Heart left ventricle (tissue), 16 donors: ENCODE data around the gene LNPEP. TPM values are rescaled to one million over a fixed set of nuclear protein-coding genes. Genes with fewer than 3 reads are reported as not detected.

Source experiments
- ATAC-seq, 4 donors: fragments of 200-7000 bp; cut with Tn5 transposase; one replicate each; pipeline ENCODE4 v1.9.1; 2020 to 2022; ENCODE audit warnings: moderate library complexity in 4 of 4, mild to moderate bottlenecking in 3 of 4, moderate number of reproducible peaks in 1 of 4
- DNase-seq, 5 donors: peaks; one replicate each; pipeline ENCODE4 v3.0.0-alpha.2; 2020
- H3K27ac ChIP-seq, 12 donors: fragments of 200-600 bp; sonication (generic) in 4 of 12; one replicate each; pipeline versions ENCODE4 v1.5.0 to v1.8.0; 2016 to 2022; ENCODE audit warnings: mild to moderate bottlenecking in 2 of 12
- H3K27me3 ChIP-seq, 9 donors: fragments of 200-600 bp; sonication (generic) in 2 of 9; one replicate each; pipeline versions ENCODE4 v1.5.1 to v1.8.0; 2016 to 2022; ENCODE audit warnings: mild to moderate bottlenecking in 3 of 9
- H3K36me3 ChIP-seq, 9 donors: fragments of 200-600 bp; sonication (generic) in 2 of 9; one replicate each; pipeline versions ENCODE4 v1.5.0 to v1.8.0; 2018 to 2022; ENCODE audit warnings: mild to moderate bottlenecking in 2 of 9
- H3K4me1 ChIP-seq, 12 donors: fragments of 200-600 bp; sonication (generic) in 4 of 12; one replicate each; pipeline versions ENCODE4 v1.5.0 to v1.8.0; 2016 to 2022; ENCODE audit warnings: mild to moderate bottlenecking in 3 of 12
- H3K4me3 ChIP-seq, 12 donors: fragments of 200-600 bp; sonication (generic) in 4 of 12; one replicate each; pipeline versions ENCODE4 v1.5.0 to v1.8.0; 2017 to 2022; ENCODE audit warnings: mild to moderate bottlenecking in 9 of 12, moderate library complexity in 4 of 12
- H3K9me3 ChIP-seq, 12 donors: fragments of 200-600 bp; sonication (generic) in 4 of 12; one replicate each; pipeline versions ENCODE4 v1.5.0 to v1.8.0; 2016 to 2022; ENCODE audit warnings: mild to moderate bottlenecking in 1 of 12
- POLR2A ChIP-seq, 2 donors: fragments of 450-650 bp; IDR thresholded peaks; one replicate each; pipeline ENCODE4 v1.6.1; 2017; ENCODE audit warnings: antibody characterized with exemption in 2 of 2, mild to moderate bottlenecking in 2 of 2, moderate library complexity in 2 of 2
- WGBS, 4 donors: extraction: QIAGEN DNeasy Blood & Tissue Kit in 2 of 4; methylation state at CpG; one replicate each; pipeline versions ENCODE4 v1.1.5 to v1.1.7; 2013 to 2018; 5-methylcytosine and 5-hydroxymethylcytosine counted together
- intact Hi-C, 10 donors: fragments of 100-400 bp; cut with DNase I; formaldehyde crosslinking; loops; one replicate each; pipeline versions ENCODE4 v1.11.1 to v1.14.2; 2022
- polyA plus RNA-seq, 2 donors: library from polyadenylated mRNA; stranded (reverse); fragments of 200-250 nt; gene quantifications; one replicate each; pipeline ENCODE4 v1.2.3, GENCODE V29; 2013
- total RNA-seq, 9 donors: library from RNA; depleted of rRNA in 2 of 9; stranded (reverse); fragments of >200 nt in 2 of 9; fragmentation: NEBNext Ultra II Directional in 3 of 9; extraction: Animal tissue kit (Norgen Biotek cat#: 25700) in 3 of 9; gene quantifications; one replicate each; pipeline versions ENCODE4 v1.1.0 to v1.2.4, GENCODE V29; 2016 to 2023
- TF ChIP-seq, protein P1 (sequence below), 12 donors: fragments of 200-600 bp; sonication (generic) in 4 of 12; IDR thresholded peaks; one replicate each; pipeline versions ENCODE4 v1.5.0 to v1.8.0; 2018 to 2022; ENCODE audit warnings: antibody characterized with exemption in 12 of 12, mild to moderate bottlenecking in 5 of 12
- donor health status: ischemic (EF 13 %, LVEDD 7.1; RV severe dilation, severe dysfunction).
- donor health status: healthy with polysubstance abuse.
- donor health status: DM: no; HTN: yes; CAD: no.
- donor health status: DM: no; HTN: no; CAD: no.
- donor health status: ischemic (EF 25% LVEDD 6.9; RV normal size, moderate dysfunction).
- donor health status: ischemic (EF 25% LVEDD 5.7; RV mildly dilated, moderate dysfunction).
- donor health status: healthy.
- donor health status: DM: yes; HTN: yes; CAD: no.
- donor health status: ischemic (EF 35%, LVEDD 5.7; RV mildly dilated, moderate dysfunction).
- donor health status: nonischemic (EF 11% LVEDD 7.7; RV severe dilation, severe dysfunction).
- donor health status: DM: yes; HTN: yes; CAD: no.
- donor health status: PGD.
- donor health status: ischemic (EF 29% LVEDD 5.4; RV normal size, mild dysfunction).
- donor health status: nonischemic (EF 23%, LVEDD 6.1; RV moderate dilation, normal function).

Gene LNPEP
- total and polyA plus RNA-seq, 11 donors, result 8.6 to 82.2 (median 53.1) TPM

DNA sequence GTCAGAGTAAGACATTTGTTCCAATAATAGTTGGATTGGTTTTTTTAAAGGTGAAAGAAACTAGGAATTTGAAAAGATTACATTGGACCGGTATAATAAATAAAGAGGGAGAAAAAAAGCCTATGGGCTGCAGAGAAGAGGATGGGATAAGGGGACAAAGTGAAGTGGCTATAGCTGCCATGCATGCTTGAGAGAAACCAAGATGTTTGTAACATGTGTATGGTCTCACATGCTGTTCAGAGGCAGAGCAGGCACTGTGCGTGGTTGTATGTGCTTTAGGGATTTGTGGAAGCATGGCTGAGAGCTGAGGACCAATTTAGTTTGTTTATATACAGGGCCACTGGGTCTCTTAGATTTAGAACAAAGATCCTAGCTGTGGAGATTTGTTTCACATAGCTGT is 32.7 kb downstream of the LNPEP start:
- ATAC-seq, result peak; percentile 60 to 70 (median 66)

DNA sequence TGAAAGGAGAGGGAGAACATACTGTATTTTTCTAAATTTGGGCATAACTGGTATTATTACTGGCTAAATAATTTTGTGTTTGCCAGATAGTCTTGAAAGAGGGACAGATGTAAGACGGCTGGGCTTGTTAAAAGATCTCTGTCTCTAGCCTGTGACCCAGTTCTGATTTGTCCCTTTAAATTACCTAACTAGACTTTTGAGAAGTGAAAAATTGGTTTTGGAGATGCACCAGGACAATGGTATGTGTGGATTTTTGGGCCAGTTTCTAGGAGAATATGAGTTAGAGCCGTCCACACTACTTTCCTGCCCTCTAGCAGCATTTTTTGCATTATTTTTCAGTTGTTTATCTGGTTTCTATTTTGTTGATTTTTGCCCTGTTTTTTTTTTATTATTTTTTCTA is 33.5 kb downstream of the LNPEP start:
- no peak overlapping the region for H3K4me3 ChIP-seq

More for the DNA sequence above, 32.7 kb downstream of the LNPEP start:
- H3K27ac ChIP-seq, result peak overlapping the region; percentile 0 to 70 (median 38)
- H3K27me3 ChIP-seq, result no peaks in the 10 kb centered on the region
- 24 to 49% (median 29%) methylated on average over 2 of the region's 2 CpGs for WGBS, 4 donors
- no peaks in the 10 kb centered on the region for H3K36me3 ChIP-seq
- H3K9me3 ChIP-seq, result no peaks in the 10 kb centered on the region
- TF ChIP-seq, protein P1, sequence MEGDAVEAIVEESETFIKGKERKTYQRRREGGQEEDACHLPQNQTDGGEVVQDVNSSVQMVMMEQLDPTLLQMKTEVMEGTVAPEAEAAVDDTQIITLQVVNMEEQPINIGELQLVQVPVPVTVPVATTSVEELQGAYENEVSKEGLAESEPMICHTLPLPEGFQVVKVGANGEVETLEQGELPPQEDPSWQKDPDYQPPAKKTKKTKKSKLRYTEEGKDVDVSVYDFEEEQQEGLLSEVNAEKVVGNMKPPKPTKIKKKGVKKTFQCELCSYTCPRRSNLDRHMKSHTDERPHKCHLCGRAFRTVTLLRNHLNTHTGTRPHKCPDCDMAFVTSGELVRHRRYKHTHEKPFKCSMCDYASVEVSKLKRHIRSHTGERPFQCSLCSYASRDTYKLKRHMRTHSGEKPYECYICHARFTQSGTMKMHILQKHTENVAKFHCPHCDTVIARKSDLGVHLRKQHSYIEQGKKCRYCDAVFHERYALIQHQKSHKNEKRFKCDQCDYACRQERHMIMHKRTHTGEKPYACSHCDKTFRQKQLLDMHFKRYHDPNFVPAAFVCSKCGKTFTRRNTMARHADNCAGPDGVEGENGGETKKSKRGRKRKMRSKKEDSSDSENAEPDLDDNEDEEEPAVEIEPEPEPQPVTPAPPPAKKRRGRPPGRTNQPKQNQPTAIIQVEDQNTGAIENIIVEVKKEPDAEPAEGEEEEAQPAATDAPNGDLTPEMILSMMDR (IDR thresholded peaks at IDR 0.05), result no peak
- TF ChIP-seq POLR2A (IDR thresholded peaks at IDR 0.05), result no peak
- H3K4me1 ChIP-seq, result peaks cover 0 to 66% (median 41%) of the 10 kb centered on the region in 12 donors
- no peak overlapping the region for H3K4me3 ChIP-seq
- no peak for DNase-seq
- intact Hi-C loops, result loop anchor here in 2 of 10 donors (2.0 to 5.0 kb wide), 2 partner anchors 32 to 36 kb away; partner anchors contain the start of gene LNPEP (in 1 of the 2)

DNA sequence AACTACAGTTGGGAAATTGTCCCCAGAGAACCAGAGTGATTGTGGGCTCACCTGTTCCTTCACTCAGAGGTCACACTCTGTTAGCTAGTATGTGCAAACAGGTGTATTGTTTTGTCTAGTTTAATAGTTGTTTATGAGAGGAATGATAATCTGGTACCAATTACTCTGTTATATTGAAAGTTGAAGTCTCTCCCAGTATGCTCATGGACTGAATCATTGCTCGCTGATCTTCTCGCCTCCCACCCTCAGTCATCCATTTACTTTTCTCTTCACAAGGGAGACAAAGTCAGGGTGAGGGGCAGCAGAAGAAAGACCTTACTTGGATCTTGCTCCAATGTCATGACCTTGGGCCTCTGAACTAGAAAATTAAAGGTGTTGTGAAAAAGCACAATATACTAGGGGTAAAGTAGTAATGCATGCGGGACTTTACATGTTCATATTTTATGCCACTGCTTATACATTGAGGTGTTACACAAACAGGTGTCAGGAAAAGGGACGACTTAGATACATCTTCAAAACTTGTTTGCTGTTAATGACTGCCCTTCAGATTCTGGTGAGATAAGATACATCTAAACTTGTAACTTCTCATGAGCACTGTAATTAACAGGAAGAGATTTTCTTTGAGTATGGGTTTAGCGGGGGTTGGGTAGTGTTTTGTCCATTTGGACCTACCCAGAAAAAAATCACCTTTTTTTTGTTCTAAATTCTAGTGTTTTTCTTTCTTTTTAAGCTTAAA is 36.9 kb downstream of the LNPEP start:
- no peaks in the 10 kb centered on the region for H3K36me3 ChIP-seq
- TF ChIP-seq POLR2A (IDR thresholded peaks at IDR 0.05), result no peak
- TF ChIP-seq, protein P1 (IDR thresholded peaks at IDR 0.05), result no peak
- no peak for DNase-seq
- 88 to 91% (median 89%) methylated on average over 5 of the region's 5 CpGs for WGBS, 4 donors
- H3K4me1 ChIP-seq, result peaks cover 0 to 86% (median 55%) of the 10 kb centered on the region in 12 donors
- ATAC-seq, result no peak
- H3K27ac ChIP-seq, result no peak overlapping the region
- H3K4me3 ChIP-seq, result no peak overlapping the region
- intact Hi-C loops, result loop anchor here in 1 of 10 donors (5.0 kb wide), 1 partner anchor 35 kb away; the partner anchor contains the start of gene LNPEP
- H3K27me3 ChIP-seq, result no peaks in the 10 kb centered on the region
- H3K9me3 ChIP-seq, result no peaks in the 10 kb centered on the region

More for the DNA sequence above, 33.5 kb downstream of the LNPEP start:
- Histone ChIP-seq H3K9me3 (no peaks in the 10 kb centered on the region), H3K27me3 (no peaks in the 10 kb centered on the region), H3K36me3 (no peaks in the 10 kb centered on the region), H3K27ac (peak overlapping the region in 10 of 12 donors; percentile 5 to 70 (median 38)), H3K4me1 (peaks cover 0 to 66% (median 41%) of the 10 kb centered on the region in 12 donors)
- no peak for DNase-seq
- 47 to 56% (median 53%) methylated on average over 2 of the region's 2 CpGs for WGBS, 4 donors
- intact Hi-C loops, result loop anchor here in 2 of 10 donors (2.0 to 5.0 kb wide), 2 partner anchors 33 to 37 kb away; partner anchors contain the start of gene LNPEP (in 1 of the 2)
- peak in 1 of 4 donors; percentile 27 for ATAC-seq
- TF ChIP-seq POLR2A (IDR thresholded peaks at IDR 0.05), result no peak
- TF ChIP-seq, protein P1 (IDR thresholded peaks at IDR 0.05), result no peak
